GM12878 (cell line): ENCODE results near the gene FCGR1A. TPM values are rescaled to one million over a fixed set of nuclear protein-coding genes. Genes with fewer than 3 reads are reported as not detected.
A peak's percentile ranks its signal among the peaks of the same experiment; 100 is the strongest.
"Not testable (repeated sequence)": the region's sequence is repeated elsewhere in the genome, so short reads cannot be mapped to it uniquely, and the experiment has no call there.

Experiments
- ATAC-seq: fragments of 200-7000 bp; cut with Tn5 transposase; 3 replicates; pipeline ENCODE4 v1.9.1; 2020; ENCODE audit warnings: mild to moderate bottlenecking, moderate library complexity
- BruUV-seq: library from RNA; stranded (reverse); fragments of 400-500 nt; replicated peaks from 2 replicates; lab custom pipeline; 2021; lab: Mats Ljungman, UMichigan
- CTCF ChIA-PET: fragments of 300-600 bp; sonication (Branson Sonifier 250); formaldehyde crosslinking; extraction: SDS; loops from one replicate; lab custom pipeline; 2021; ENCODE audit warnings: inconsistent platforms; lab: Yijun Ruan, JAX
- POLR2A ChIA-PET: fragments of 350-600 bp; formaldehyde crosslinking; extraction: SDS; loops from one replicate; lab custom pipeline; 2021; ENCODE audit warnings: inconsistent platforms; lab: Charles Lee
- RAD21 ChIA-PET: fragments of 300-600 bp; sonication (Branson Sonifier 250); formaldehyde crosslinking; loops from one replicate; lab custom pipeline; 2023; ENCODE audit warnings: antibody characterized with exemption; ENCODE audit not compliant: unreplicated experiment; lab: Charles Lee
- SMC1A ChIA-PET: fragments of 300-600 bp; sonication (Branson Sonifier 250); formaldehyde crosslinking; loops from one replicate; lab custom pipeline; 2023; ENCODE audit not compliant: unreplicated experiment, uncharacterized antibody; lab: Charles Lee
- DNase-seq: peaks from one replicate; pipeline ENCODE4 v3.0.0-alpha.2; 2011; ENCODE audit warnings: low read depth, low spot score
- FAIRE-seq: peaks from 3 replicates; lab custom pipeline; 2011; peaks lifted over from hg19 to GRCh38; lab: Jason Lieb, UNC
- H2AFZ ChIP-seq: 2 replicates; pipeline ENCODE4 v1.6.0; 2011; ENCODE audit warnings: low read depth, low read length, control low read depth; ENCODE audit not compliant: control insufficient read depth
- H3K27ac ChIP-seq: 2 replicates; pipeline ENCODE4 v1.5.1; 2011; ENCODE audit warnings: control low read depth; ENCODE audit not compliant: control insufficient read depth, insufficient read depth
- H3K27me3 ChIP-seq, 2 experiments: replicated peaks in 1 of 2; 2 replicates each; pipeline versions ENCODE4 v1.6.0 to v1.6.1; 2011; ENCODE audit warnings: low read length in 1 of 2; ENCODE audit not compliant: control insufficient read depth in 2 of 2, insufficient read depth in 2 of 2
- H3K36me3 ChIP-seq, 2 experiments: 2 replicates each; pipeline ENCODE4 v1.5.1; 2011; ENCODE audit warnings: low read length in 1 of 2; ENCODE audit not compliant: control insufficient read depth in 2 of 2, insufficient read depth in 2 of 2
- H3K4me1 ChIP-seq: 2 replicates; pipeline ENCODE4 v1.6.1; 2011; ENCODE audit warnings: mild to moderate bottlenecking, low read length, moderate library complexity, mixed read lengths; ENCODE audit not compliant: control insufficient read depth, insufficient read depth
- H3K4me2 ChIP-seq: 2 replicates; pipeline ENCODE4 v1.6.0; 2011; ENCODE audit warnings: control low read depth; ENCODE audit not compliant: control insufficient read depth, insufficient read depth
- H3K4me3 ChIP-seq: fragments of 200-600 bp; sonication (generic); 2 replicates; pipeline ENCODE4 v1.5.1; 2016
- H3K79me2 ChIP-seq: 2 replicates; pipeline ENCODE4 v1.6.0; 2011; ENCODE audit warnings: low read length; ENCODE audit not compliant: control insufficient read depth, insufficient read depth
- H3K9ac ChIP-seq: 2 replicates; pipeline ENCODE4 v1.8.0; 2011; ENCODE audit warnings: low read length, control low read depth, mixed read lengths; ENCODE audit not compliant: control insufficient read depth, insufficient read depth
- H3K9me3 ChIP-seq: replicated peaks from 3 replicates; pipeline ENCODE4 v1.5.1; 2011; ENCODE audit warnings: mild to moderate bottlenecking, low read length; ENCODE audit not compliant: control insufficient read depth, insufficient read depth
- H4K20me1 ChIP-seq: 2 replicates; pipeline ENCODE4 v1.6.0; 2011; ENCODE audit not compliant: control insufficient read depth, insufficient read depth
- BHLHE40 ChIP-seq, 2 experiments: fragments of 450-650 bp in 1 of 2; IDR thresholded peaks; 2 replicates each; pipeline ENCODE4 v1.6.1; 2011 to 2017; ENCODE audit warnings: low read depth in 2 of 2, borderline replicate concordance in 1 of 2, improper control_type of control experiment in 1 of 2, low read length in 1 of 2, mild to moderate bottlenecking in 1 of 2
- CTCF ChIP-seq, 3 experiments: IDR thresholded peaks in 2 of 3; conservative IDR thresholded peaks in 1 of 3; 2 replicates each; pipeline ENCODE4 v1.5.1; 2011; ENCODE audit warnings: low read depth in 3 of 3, low read length in 3 of 3, mild to moderate bottlenecking in 3 of 3, control low read depth in 2 of 3, moderate library complexity in 2 of 3, inconsistent platforms in 1 of 3, mixed read lengths in 1 of 3; ENCODE audit not compliant: control insufficient read depth in 2 of 3, insufficient read depth in 1 of 3; ENCODE audit errors: extremely low read depth in 1 of 3
- RAD21 ChIP-seq: IDR thresholded peaks from 2 replicates; pipeline ENCODE4 v1.6.1; 2011; ENCODE audit warnings: mild to moderate bottlenecking, low read depth, low read length, moderate library complexity; ENCODE audit not compliant: insufficient read depth
- SMARCA5 ChIP-seq: fragments of 450-650 bp; IDR thresholded peaks from 2 replicates; pipeline ENCODE4 v1.6.1; 2017; ENCODE audit warnings: mild to moderate bottlenecking
- SMC3 ChIP-seq: IDR thresholded peaks from 2 replicates; pipeline ENCODE4 v1.6.1; 2011; ENCODE audit warnings: low read length, improper control_type of control experiment, borderline replicate concordance
- WGBS: methylation state at CpG from one replicate; pipeline ENCODE4 v1.1.6; 2016; ENCODE audit warnings: low lambda C conversion rate; ENCODE audit not compliant: insufficient replicate concordance, insufficient coverage; ENCODE audit errors: missing lambda C conversion rate; 5-methylcytosine and 5-hydroxymethylcytosine counted together
- in situ Hi-C: fragments of 300-500 bp; cut with MboI; formaldehyde crosslinking; loops from 9 replicates; pipeline ENCODE4 v1.14.3; 2018; ENCODE audit warnings: mixed read lengths
- intact Hi-C: fragments of 100-400 bp; cut with micrococcal nuclease; formaldehyde crosslinking; loops from one replicate; pipeline ENCODE4 v1.14.2; 2022; ENCODE audit not compliant: unreplicated experiment
- polyA plus RNA-seq, 11 experiments: library from polyadenylated mRNA; depleted of rRNA in 4 of 11; unstranded in 6 of 11; stranded (reverse) in 5 of 11; fragments of >200 nt; fragmentation: Nextera tagmentation in 4 of 11; fragmentation: Illumina TruSeq in 1 of 11; extraction: Ambion mirVana in 4 of 11; extraction: Trizol in 1 of 11; gene quantifications; 1 replicate in 1 of 11; 2 replicates in 10 of 11; pipeline versions ENCODE4 v1.2.1 to v1.2.3, GENCODE V29; 2011 to 2016; ENCODE audit warnings: inconsistent platforms in 2 of 11, missing spikeins in 2 of 11, low read depth in 1 of 11
- total RNA-seq, 4 experiments: library from RNA; depleted of rRNA in 3 of 4; stranded (reverse); fragments of >200 nt in 3 of 4; fragmentation: Illumina TruSeq in 1 of 4; extraction: Trizol in 1 of 4; gene quantifications; 2 replicates each; pipeline versions ENCODE4 v1.2.1 to v1.2.3, GENCODE V29; 2013 to 2021

FCGR1A gene
- total and polyA plus RNA-seq, 10 of the 15 experiments (the other 5 are each of a cell fraction or from before 2014, with no cell fraction given) = not detected

GRCh38 chr1:149792912-149793515 lies 10.5 kb downstream of the FCGR1A start:
- 0 out of 2 replicates have a peak overlapping the region, but pooled peaks have one; percentile 25 for H3K4me2 ChIP-seq
- H3K4me3 ChIP-seq, H3K9ac ChIP-seq, CTCF ChIA-PET, FAIRE-seq, H3K36me3 ChIP-seq, H3K27ac ChIP-seq, RAD21 ChIA-PET, H2AFZ ChIP-seq, in situ Hi-C loops, intact Hi-C loops, BruUV-seq, DNase-seq, H3K9me3 ChIP-seq, H3K27me3 ChIP-seq, H3K4me1 ChIP-seq, H3K79me2 ChIP-seq, POLR2A ChIA-PET, SMC1A ChIA-PET, H4K20me1 ChIP-seq: not testable (repeated sequence)
- TF ChIP-seq CTCF (IDR thresholded peaks at IDR 0.05 in 2 of 3, conservative IDR thresholded peaks at IDR 0.05 in 1 of 3; ENCODE audit: control insufficient read depth in 2 of 3, extremely low read depth in 1 of 3, insufficient read depth in 1 of 3, low read depth in 3 of 3, low read length in 3 of 3) = peak; percentile 44 to 60 (median 47); a peak in 5 of 6 replicates
- TF ChIP-seq SMC3 = peak; percentile 37; the same call in 1 of the 2 replicates
- peak in 1 of 2 experiments; percentile 26; a peak in 1 of 4 replicates for TF ChIP-seq BHLHE40 (IDR thresholded peaks at IDR 0.05; ENCODE audit: borderline replicate concordance in 1 of 2, low read depth in 2 of 2, low read length in 1 of 2)
- peak; percentile 32 for TF ChIP-seq RAD21
- peak; percentile 38; the same call in 1 of the 2 replicates for TF ChIP-seq SMARCA5
- peak; percentile 99 for ATAC-seq
- WGBS = under 1% methylated on average over 23 of the region's 52 CpGs

GRCh38 chr1:149793885-149794284 lies 11.4 kb downstream of the FCGR1A start:
- H3K9me3 ChIP-seq, intact Hi-C loops, FAIRE-seq, H4K20me1 ChIP-seq, H3K79me2 ChIP-seq, SMC1A ChIA-PET, H3K27ac ChIP-seq, ATAC-seq, BruUV-seq, H3K9ac ChIP-seq, H3K4me2 ChIP-seq, CTCF ChIA-PET, POLR2A ChIA-PET, RAD21 ChIA-PET, H3K27me3 ChIP-seq, in situ Hi-C loops, H3K4me3 ChIP-seq, H3K4me1 ChIP-seq, H2AFZ ChIP-seq, H3K36me3 ChIP-seq, DNase-seq: not testable (repeated sequence)
- 41% methylated on average over 4 of the region's 5 CpGs for WGBS

- FAIRE-seq, H2AFZ ChIP-seq, DNase-seq, SMC1A ChIA-PET, in situ Hi-C loops, intact Hi-C loops, H3K27ac ChIP-seq, POLR2A ChIA-PET, H3K36me3 ChIP-seq, RAD21 ChIA-PET, BruUV-seq, H3K4me2 ChIP-seq, H3K9me3 ChIP-seq, H4K20me1 ChIP-seq, H3K4me1 ChIP-seq, H3K9ac ChIP-seq, H3K4me3 ChIP-seq, CTCF ChIA-PET, H3K27me3 ChIP-seq, H3K79me2 ChIP-seq, ATAC-seq: not testable (repeated sequence)
- WGBS = 69% methylated on average over 1 of the region's 3 CpGs
These were observed 19.1 kb downstream of the FCGR1A start for GRCh38 chr1:149801628-149802027.
